Stimulated activated CD8-positive, alpha-beta memory T cell treated with anti-CD3 and anti-CD28 coated beads, Interleukin-15, amount 100 ng/mL, for 1 hour (primary cell): ENCODE data around the gene IFRD2.
"Not testable (repeated sequence)": the region's sequence is repeated elsewhere in the genome, so short reads cannot be mapped to it uniquely, and the experiment has no call there.

Experiments used
- DNase-seq: peaks from one replicate; pipeline ENCODE4 v3.0.0-alpha.2; 2020; ENCODE audit warnings: low read depth

IFRD2 gene

DNA sequence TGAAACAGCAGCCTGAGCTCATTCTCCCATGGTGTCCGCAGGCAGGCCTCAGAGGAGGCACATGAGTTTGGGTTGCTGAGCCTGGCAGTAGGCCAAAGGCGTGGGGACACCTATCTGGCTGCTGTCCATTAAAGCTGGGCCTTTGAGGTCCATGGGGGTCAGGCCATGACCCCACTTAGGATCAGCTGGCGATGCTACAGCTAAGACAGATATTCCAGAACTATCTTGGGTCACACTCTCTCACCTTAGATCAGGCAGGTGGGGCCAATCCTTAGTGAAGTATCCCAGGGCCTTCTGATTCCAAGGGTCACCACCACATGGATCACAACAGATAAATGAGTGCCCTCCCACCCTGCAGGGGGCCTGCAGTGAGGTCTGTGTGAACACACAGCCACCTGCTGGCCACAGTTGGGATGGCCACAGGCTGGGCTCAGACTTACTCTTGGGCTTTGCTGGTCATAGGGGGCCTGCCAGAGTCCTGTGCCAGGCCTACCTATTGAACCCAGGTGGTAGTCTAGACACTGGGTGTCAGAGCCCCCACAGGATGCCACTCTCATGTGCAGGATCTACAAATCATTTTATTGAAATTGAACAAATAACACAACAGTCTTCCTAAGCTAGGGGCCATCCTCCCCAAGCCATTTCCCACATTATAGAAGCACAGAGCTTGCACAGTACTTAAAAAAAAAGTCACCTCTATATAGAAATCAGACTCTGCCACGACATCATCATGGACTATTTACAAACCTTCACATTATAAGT lies 32.3 kb upstream of the IFRD2 start:
- peak; percentile 36 for DNase-seq

- no peak for DNase-seq
Observed at GRCh38 chr3:50323614-50324199, 31.5 kb upstream of the IFRD2 start.

- DNase-seq: no peak
Observed at GRCh38 chr3:50323092-50323600, 30.9 kb upstream of the IFRD2 start.

- DNase-seq: no peak
Observed at GRCh38 chr3:50322386-50323091, 30.3 kb upstream of the IFRD2 start, which contains the start of gene HYAL2. Gene HYAL2, minus strand, starts transcription at chr3:50322745. Its CDS starts 2,256 bp downstream, at chr3:50320489.

- no peak for DNase-seq
Observed at GRCh38 chr3:50322115-50322385, 29.8 kb upstream of the IFRD2 start.

GRCh38 chr3:50321336-50322114 lies 29.3 kb upstream of the IFRD2 start:
- peak; percentile 57 for DNase-seq

DNA sequence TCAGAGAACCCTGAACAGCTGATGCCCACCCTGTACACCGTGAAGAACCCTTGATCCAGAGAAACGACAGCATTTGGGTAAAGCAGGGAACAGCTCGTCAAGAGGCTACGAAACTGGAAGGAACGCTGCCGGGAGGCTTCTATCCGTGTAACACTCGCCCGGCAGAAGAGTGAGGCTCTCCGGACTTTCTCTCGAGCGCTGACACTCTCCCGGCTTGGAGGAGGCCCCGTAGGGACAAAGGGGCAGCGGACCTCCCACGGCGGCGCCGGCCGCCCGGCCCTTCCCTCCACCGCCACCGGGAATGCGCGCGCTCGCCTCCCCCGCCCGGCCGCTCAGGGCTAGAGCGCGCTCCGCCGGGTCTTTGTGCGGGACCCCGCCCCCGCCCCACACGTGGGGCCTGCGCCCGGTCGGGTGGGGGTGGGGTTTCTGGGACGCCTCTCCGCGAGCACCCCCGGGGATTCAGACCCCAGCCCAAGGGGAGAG lies 28.7 kb upstream of the IFRD2 start:
- DNase-seq: peak; percentile 22

- DNase-seq: no peak
Observed at GRCh38 chr3:50319894-50320625, 27.8 kb upstream of the IFRD2 start.

GRCh38 chr3:50319181-50319893 lies 27.1 kb upstream of the IFRD2 start:
- DNase-seq: no peak

GRCh38 chr3:50318615-50319014 lies 26.4 kb upstream of the IFRD2 start:
- no peak for DNase-seq

DNA sequence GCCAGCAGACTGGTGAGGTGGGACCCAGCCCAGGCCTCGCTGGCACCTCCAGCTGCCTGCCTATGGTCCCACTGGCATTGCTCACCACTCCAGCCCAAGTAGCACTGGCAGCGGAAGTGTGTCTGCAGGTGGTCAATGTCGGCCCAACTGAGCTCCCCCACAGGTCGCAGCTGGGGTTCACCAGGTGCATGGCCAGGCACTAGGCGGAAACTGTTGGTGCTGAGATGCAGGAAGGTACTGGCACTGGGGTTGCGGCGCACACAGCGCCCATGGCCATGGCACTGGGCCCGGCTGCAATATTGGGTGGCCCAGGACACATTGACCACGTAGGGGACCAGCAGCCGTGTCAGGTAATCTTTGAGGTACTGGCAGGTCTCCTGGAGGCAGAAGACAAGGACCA lies 25.9 kb upstream of the IFRD2 start:
- no peak for DNase-seq

DNA sequence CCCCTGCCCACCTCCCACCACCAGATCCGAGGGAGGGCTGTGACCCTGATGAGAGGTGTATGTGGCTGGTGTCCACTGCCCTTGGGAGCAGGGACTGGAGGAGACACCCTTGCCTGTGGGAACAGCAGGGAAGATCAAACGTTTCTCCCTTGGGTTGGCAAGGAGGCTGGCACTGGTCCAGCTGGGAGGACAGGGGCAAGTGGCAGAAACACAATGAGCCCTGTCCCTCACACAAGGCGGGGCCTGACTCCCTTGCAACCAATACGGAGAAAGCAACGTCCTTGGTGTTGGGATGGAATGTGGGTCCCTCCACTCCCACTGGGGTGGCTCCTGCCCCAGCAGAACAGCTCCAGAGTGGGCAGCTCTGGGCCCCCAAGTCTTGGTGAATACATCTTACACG lies 25.1 kb upstream of the IFRD2 start:
- no peak for DNase-seq

GRCh38 chr3:50316657-50317242 lies 24.5 kb upstream of the IFRD2 start:
- DNase-seq: peak; percentile 51

- DNase-seq: no peak
Observed at GRCh38 chr3:50314816-50315215, 22.6 kb upstream of the IFRD2 start.

- DNase-seq: no peak
Observed at GRCh38 chr3:50314342-50314741, 22.1 kb upstream of the IFRD2 start.

GRCh38 chr3:50312041-50312440 lies 19.8 kb upstream of the IFRD2 start:
- not testable (repeated sequence) for DNase-seq

- no peak for DNase-seq
Observed at GRCh38 chr3:50304601-50305000, 12.4 kb upstream of the IFRD2 start.

- DNase-seq: no peak
Observed at GRCh38 chr3:50303013-50303815, 11.0 kb upstream of the IFRD2 start, which contains the start of gene HYAL1. Gene HYAL1, minus strand, starts transcription at chr3:50303574. Its CDS starts 618 bp downstream, at chr3:50302956.
